ENCODE results near the gene AFMID.

AFMID gene

DNA sequence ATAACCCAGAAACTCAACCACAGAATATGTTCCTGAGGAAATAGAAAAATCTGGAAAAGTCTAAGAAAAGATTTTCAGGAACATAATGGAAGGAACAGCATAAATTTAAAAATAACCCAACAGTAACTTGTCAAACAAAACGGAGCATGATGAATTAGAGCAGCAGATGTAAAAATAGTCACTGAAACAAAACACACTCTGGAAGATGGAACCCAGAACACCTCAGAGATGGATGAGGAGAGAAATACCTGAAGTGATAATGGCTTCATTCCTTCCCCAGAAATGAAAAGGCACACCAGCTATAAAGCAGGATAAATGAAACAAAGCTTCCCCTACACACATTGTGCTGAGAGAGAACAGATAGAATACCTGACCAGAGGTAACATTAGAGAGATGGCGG lies 6.7 kb upstream of the AFMID start:
- no peak for DNase-seq

DNA sequence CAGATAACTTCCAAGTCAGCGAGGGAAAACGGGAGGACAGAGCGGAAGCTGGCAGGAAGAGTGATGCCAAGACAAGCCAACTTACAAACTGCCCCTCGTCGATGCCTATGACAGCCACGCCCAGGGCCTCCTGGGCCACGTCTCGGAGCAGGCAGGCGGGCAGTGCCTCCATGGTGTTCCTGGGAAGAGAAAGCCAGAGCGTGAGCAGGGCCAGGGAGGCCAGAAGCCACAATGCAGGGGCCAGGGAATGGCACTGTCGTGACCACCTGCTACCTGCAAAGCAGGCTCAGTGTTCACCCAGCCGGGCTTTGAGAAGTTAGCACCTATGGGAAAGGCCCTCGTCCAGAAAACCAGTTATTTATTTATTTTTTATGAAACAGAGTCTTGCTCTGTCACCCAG lies 4.7 kb upstream of the AFMID start:
- DNase-seq = no peak

DNA sequence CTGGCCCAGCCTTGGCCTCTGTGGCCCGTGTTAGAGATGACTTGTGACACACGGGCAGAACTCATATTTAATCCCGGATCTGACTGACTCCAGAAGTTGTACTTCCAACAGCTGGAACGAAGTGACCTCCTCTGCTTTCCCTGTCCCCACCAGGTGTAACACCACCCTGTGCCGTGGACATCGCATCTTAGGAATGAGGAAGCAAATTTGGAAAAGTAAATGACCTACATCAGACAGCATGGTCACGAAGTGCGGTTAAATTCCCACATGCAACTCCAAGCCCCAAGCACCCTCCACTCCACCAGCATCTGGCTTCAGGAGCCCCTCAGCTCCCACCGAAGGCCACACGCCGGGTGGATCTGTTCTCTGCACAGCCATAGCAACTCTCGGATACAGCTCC lies 3.2 kb upstream of the AFMID start:
- no peak for DNase-seq

DNA sequence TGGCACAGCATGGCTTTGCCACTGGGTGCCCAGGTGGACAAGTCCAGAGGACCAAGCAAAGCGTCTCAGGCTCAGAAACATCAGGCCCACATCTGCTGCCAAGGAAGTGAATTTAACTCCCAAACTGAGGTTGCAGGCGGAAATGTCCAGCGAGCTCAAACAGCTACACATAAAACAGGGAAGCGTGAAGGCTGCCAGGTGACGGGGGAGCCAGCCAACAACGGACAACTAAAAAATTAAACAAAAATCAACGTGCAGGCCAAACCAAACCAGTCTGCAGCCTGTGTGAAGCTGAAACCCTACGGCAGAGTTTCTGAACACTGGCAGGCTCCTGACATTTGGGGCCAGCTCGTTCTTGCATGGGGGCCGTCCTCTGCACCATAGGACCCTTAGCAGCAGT lies 2.8 kb upstream of the AFMID start:
- DNase-seq = no peak

DNA sequence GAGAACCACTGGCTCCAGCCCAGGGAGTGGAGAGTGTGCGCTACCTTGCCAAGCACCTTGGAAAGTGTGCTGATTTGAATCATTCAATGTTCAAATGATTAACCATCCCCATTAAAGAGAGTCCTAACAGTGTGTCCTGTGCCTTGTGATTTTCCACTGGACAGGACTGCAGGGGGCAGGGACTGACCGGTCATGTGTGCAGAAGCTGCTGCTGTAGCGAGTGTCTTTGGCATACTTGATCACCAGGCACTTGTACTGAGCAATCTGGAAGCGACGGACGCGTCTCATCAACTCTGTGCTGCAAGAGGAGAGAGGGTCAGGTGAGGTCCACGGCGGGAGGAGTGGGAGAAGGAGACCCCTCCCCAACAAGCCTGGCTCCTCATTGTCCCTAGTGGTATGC lies 2.3 kb upstream of the AFMID start:
- DNase-seq = no peak

DNA sequence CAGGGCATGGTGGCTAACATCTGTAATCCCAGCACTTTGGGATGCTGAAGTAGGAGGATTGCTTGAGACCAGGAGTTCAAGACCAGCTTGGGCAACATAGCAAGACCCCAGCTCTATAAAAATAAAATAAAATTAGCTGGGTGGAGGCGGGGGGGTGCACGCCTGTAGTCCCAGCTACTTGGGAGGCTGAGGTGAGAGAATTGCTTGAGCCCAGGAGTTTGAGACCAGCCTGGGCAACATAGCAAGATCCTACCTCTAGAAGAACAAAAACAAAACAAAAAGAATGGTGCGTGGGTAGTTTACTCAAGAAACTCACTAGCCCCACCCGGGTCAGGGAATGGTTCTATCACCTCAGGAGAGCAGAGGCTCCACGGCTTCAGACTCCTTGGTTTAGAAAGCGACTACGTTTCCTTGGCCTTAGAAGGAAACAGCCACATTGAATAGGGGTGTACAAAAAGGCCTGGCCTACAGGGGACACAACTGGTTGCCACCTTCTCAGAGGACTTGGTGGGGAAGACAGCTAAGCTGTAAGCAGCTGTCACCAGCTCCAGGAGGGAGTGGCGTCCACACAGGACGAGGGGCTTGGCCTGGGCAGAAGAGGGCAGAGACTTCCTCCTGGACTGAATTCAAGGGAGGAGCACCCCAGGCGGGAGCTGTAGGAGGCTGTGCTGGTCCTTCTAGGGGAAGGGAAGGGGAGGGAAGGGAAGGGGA lies 1.0 kb upstream of the AFMID start:
- peak; percentile 34 for DNase-seq

DNA sequence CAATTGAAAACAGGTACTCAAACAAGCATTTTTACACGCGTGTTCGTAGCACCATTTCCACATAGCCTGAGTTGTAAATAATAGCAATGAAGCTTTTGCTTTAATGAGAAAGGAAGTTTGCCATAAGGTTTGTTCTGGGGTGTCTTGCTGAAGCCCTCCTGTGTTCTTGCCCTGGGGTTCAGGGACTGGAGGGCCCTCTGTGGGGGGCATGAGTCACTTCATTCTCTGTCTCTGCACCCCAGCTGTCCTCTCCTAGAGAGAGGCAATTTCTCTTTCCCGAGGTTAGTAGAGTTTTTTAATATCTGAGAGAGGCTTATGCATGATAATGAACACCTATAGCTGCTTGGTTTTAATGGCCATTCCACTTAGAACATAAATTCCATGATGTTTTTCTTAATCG lies 9.6 kb downstream of the AFMID start:
- DNase-seq = peak; percentile 29

DNA sequence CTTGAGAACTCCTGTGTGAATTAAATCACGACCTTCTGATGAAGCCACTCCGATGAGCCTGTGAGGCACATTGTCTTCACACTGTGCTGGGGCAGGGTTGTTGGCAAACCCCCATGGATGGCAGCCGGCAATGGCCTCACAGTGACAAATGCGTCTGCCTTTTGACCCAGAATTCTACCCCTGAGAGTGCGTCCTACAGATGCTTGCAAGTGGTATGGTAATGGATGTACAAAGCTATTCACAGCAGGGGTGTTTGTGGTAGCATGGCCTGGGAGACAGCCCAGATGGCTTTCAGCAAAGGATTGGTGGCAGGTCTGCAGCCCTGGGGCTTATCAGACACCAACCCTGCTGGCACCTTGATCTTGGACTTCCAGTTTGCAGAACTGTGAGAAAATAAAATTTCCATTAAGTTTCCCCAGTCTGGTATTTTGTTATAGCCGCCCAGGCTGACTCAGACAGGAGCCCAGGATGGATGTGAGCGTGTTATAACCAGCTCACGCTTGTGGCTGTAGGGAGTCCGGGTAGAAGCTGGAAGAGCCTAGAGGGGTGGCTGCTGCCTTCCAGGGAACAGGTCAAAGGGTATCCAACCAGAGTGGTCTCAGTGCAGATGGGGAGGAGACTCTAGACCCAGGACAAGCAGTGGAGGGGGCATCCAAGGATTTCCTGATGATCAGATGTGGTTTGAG lies 10.1 kb downstream of the AFMID start:
- DNase-seq = no peak

DNA sequence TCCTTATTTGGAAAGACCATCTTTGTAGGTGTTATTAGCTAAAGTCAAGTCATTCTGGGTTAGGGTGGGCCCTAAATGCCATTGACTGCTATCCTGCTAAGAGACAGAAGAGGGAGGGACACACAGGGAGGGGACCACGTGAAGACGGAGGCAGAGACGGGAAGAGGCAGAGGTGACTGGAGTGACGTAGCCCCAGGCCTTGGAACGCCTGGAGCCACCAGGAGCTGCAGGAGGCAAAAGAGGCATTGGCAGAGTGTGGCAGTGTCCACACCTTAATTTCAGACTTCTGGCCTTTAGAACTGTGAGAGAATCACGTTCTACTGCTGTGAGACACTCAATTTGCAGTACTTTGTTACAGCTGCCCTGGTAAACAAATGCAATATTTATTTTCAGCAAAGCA lies 13.3 kb downstream of the AFMID start:
- no peak for DNase-seq

DNA sequence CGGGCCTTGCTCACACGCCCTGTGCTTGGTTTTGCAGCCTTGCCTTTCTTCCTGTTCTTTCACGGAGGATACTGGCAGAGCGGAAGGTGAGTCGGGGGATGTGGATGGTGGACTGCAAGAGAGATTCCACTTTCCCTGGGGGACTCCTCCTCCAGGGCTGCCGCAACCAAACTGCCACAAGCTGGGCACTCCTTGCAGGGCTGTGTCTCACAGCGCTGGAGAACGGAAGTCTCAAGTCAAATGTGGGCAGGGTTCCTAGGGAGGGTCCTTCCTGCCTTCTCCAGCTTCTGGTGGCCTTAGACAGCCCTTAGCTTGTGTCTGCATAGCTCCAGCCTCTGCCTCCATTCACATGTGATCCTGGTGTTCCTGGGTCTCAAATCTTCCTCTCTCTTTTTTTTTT lies 15.5 kb downstream of the AFMID start:
- no peak for DNase-seq

DNA sequence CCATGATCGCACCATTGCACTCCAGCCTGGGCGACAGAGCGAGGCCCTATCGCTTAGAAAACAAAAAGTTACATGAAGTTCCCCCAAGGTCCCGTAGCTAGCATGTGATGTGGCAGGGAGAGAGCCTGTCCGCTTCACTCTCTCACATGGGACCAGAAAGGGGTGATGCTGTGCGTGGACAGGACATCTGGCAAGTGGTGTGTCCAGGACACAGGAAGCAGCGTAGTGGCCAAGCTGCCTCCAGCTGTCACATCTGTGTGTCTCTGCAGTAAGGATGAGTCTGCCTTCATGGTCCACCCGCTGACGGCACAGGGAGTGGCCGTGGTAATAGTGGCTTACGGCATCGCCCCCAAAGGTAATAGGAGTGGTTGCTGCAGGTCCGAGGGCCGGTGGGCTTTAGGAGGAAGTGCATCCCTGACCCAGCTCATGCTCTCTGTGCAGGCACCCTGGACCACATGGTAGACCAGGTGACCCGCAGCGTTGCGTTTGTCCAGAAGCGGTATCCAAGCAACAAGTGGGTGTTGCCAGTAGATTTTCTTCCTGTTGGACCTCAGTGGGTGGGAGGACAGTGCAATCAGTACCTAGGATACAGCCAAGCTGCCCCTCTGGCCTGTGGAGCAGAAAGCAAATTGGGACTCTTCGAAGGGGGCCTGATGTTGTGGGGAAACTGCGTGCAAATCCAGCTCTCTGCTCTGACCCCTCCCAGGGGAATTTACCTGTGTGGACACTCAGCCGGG lies 17.4 kb downstream of the AFMID start:
- no peak for DNase-seq

DNA sequence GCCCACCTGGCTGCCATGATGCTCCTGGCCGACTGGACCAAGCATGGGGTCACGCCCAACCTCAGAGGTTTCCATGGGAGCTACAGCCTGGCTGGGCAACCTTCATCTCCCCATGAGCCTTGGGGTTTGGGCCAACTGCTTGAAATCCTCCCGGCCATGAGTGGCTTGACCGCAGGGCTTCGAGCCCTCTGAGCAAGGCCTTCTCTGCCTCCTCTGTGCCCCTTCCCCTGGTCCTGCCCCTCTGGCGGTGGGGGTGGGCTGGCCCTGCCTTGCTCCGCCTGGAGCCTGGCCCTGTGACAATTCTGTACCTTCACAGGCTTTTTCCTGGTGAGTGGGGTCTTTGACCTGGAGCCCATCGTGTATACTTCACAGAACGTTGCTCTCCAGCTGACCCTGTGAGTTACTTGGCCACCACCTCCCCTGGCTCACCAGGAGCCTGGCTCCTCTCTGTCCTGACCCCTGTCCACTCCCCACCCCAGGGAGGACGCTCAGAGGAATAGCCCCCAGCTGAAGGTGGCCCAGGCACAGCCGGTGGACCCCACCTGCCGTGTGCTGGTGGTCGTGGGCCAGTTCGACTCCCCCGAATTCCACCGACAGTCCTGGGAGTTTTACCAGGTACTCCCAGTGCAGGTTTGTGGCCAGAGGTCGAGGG lies 18.1 kb downstream of the AFMID start:
- DNase-seq = no peak

DNA sequence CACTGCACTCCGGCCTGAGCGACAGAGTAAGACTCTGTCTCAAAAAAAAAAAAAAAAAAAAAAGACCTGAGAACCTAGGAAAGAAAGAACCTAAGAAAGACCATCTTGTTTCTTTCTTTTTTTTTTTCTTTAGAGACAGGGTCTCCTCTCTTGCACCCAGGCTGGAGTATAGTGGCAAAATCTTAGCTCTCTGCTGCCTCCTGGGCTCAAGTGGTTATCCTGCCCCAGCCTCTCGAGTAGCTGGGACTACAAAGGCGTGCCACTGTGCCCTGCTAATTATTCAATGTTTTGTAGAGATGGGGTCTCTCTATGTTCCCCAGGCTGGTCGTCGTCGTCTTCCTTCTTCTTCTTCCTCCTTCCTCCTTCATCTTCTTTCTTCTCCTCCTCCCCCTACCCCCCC lies 19.1 kb downstream of the AFMID start:
- DNase-seq = no peak

DNA sequence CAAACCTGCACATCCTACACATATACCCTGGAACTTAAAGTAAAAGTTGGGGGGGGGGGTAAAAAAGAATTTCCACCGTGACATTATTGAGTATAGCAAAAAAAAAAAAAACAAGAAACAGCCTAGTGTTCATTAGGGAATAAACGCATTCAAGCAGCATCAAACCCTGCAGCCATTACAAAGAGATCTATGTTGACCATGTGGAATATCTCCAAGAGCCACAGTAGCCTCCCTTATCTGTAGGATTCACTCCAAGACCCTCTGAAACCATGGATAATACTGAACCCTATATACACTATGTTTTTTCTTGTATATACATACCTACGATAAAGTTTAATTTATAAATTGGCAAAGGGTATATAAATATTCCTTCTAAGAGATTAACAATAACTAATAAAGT lies 21.3 kb downstream of the AFMID start:
- no peak for DNase-seq

DNA sequence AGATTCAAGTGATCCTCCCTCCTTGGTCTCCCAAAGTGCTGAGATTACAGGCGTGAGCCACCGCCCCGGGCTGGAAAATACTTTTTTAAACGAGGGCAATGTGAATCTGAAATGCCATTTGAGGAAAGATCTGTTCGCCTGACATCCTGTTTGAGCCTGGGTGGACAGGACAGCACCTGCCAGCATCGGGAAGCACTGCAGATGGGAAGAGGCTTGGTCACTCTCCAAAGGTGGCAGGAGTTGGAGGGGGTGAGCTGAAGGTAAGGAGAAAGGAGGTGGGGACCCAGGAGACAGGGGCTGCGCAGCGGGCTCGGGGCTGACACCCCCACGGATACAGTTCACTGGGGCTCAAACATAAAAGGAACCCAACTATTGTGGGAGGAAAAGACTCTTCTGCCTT lies 22.9 kb downstream of the AFMID start:
- no peak for DNase-seq

DNA sequence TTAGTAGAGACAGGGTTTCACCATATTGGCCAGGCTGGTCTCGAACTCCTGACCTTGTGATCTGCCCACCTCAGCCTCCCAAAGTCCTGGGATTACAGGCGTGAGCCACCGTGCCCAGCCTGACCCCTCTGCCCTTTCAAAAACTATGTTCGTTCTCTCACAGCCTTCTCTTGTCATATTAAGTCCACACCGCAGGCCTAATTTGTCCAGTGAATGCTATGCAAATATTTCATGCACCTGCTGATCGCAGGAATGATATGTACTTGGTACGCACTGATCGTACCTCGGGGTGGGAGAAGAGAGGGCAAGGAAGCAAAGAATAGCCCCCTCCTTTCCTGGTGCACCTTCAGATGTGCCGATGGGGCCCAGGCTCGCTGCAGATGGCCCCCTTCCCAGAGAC lies 23.9 kb downstream of the AFMID start:
- DNase-seq = no peak

DNA sequence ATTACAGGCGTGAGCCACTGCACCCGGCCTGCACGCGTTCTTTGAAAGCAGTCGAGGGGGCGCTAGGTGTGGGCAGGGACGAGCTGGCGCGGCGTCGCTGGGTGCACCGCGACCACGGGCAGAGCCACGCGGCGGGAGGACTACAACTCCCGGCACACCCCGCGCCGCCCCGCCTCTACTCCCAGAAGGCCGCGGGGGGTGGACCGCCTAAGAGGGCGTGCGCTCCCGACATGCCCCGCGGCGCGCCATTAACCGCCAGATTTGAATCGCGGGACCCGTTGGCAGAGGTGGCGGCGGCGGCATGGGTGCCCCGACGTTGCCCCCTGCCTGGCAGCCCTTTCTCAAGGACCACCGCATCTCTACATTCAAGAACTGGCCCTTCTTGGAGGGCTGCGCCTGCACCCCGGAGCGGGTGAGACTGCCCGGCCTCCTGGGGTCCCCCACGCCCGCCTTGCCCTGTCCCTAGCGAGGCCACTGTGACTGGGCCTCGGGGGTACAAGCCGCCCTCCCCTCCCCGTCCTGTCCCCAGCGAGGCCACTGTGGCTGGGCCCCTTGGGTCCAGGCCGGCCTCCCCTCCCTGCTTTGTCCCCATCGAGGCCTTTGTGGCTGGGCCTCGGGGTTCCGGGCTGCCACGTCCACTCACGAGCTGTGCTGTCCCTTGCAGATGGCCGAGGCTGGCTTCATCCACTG lies 27.0 kb downstream of the AFMID start, which contains the start of gene BIRC5:
Gene BIRC5, plus strand, starts transcription at position 238 of the 690 bp plus-strand sequence. Its CDS starts 64 bp downstream, at position 302.
- DNase-seq = peak; percentile 82

DNA sequence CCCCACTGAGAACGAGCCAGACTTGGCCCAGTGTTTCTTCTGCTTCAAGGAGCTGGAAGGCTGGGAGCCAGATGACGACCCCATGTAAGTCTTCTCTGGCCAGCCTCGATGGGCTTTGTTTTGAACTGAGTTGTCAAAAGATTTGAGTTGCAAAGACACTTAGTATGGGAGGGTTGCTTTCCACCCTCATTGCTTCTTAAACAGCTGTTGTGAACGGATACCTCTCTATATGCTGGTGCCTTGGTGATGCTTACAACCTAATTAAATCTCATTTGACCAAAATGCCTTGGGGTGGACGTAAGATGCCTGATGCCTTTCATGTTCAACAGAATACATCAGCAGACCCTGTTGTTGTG lies 27.5 kb downstream of the AFMID start:
- no peak for DNase-seq

DNA sequence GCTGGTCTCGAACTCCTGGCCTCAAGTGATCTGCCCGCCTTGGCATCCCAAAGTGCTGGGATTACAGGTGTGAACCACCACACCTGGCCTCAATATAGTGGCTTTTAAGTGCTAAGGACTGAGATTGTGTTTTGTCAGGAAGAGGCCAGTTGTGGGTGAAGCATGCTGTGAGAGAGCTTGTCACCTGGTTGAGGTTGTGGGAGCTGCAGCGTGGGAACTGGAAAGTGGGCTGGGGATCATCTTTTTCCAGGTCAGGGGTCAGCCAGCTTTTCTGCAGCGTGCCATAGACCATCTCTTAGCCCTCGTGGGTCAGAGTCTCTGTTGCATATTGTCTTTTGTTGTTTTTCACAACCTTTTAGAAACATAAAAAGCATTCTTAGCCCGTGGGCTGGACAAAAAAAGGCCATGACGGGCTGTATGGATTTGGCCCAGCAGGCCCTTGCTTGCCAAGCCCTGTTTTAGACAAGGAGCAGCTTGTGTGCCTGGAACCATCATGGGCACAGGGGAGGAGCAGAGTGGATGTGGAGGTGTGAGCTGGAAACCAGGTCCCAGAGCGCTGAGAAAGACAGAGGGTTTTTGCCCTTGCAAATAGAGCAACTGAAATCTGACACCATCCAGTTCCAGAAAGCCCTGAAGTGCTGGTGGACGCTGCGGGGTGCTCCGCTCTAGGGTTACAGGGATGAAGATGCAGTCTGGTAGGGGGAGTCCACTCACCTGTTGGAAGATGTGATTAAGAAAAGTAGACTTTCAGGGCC lies 32.4 kb downstream of the AFMID start:
- no peak for DNase-seq

DNA sequence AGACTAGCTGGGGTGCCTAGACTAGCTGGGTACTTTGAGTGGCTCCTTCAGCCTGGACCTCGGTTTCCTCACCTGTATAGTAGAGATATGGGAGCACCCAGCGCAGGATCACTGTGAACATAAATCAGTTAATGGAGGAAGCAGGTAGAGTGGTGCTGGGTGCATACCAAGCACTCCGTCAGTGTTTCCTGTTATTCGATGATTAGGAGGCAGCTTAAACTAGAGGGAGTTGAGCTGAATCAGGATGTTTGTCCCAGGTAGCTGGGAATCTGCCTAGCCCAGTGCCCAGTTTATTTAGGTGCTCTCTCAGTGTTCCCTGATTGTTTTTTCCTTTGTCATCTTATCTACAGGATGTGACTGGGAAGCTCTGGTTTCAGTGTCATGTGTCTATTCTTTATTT lies 35.9 kb downstream of the AFMID start:
- DNase-seq = no peak

DNA sequence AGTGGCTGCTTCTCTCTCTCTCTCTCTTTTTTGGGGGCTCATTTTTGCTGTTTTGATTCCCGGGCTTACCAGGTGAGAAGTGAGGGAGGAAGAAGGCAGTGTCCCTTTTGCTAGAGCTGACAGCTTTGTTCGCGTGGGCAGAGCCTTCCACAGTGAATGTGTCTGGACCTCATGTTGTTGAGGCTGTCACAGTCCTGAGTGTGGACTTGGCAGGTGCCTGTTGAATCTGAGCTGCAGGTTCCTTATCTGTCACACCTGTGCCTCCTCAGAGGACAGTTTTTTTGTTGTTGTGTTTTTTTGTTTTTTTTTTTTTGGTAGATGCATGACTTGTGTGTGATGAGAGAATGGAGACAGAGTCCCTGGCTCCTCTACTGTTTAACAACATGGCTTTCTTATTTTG lies 36.6 kb downstream of the AFMID start:
- DNase-seq = no peak

Data from HCEC 1CT (cell line).